HEK293 (cell line): ENCODE data around the gene SDC1.
A peak's percentile ranks its signal among the peaks of the same experiment; 100 is the strongest.

ENCODE experiments used
- CTCF ChIA-PET: fragments of 350-600 bp; formaldehyde crosslinking; extraction: SDS; loops from one replicate; lab custom pipeline; 2021; ENCODE audit warnings: antibody characterized with exemption; lab: Yijun Ruan, JAX
- POLR2A ChIA-PET: fragments of 300-600 bp; formaldehyde crosslinking; extraction: SDS; loops from one replicate; lab custom pipeline; 2020; ENCODE audit warnings: antibody characterized with exemption, inconsistent platforms; lab: Yijun Ruan, JAX
- H3K27ac ChIP-seq: fragments of 200-500 bp; sonication (Bioruptor generic); 2 replicates; pipeline ENCODE4 v1.5.1; 2014; ENCODE audit warnings: low read depth, low read length, control low read depth, inconsistent platforms; ENCODE audit errors: extremely low read depth
- H3K36me3 ChIP-seq, 2 experiments: fragments of 200-500 bp in 1 of 2; sonication (Bioruptor generic) in 1 of 2; 1 replicate in 1 of 2; 2 replicates in 1 of 2; pipeline ENCODE4 v1.5.1; 2014 to 2017; ENCODE audit warnings: inconsistent platforms in 2 of 2, low read length in 2 of 2; ENCODE audit not compliant: control insufficient read depth in 2 of 2, insufficient read depth in 1 of 2
- H3K4me1 ChIP-seq: fragments of 200-500 bp; sonication (Bioruptor generic); 2 replicates; pipeline ENCODE4 v1.5.1; 2014; ENCODE audit warnings: mild to moderate bottlenecking, low read length, inconsistent platforms; ENCODE audit not compliant: control insufficient read depth, insufficient read depth
- H3K4me3 ChIP-seq: 2 replicates; pipeline ENCODE4 v1.5.1; 2011; ENCODE audit warnings: low read depth, mild to moderate bottlenecking, control low read depth, low read length, moderate library complexity
- H3K9me3 ChIP-seq: fragments of 200-500 bp; sonication (Bioruptor generic); 2 replicates; pipeline ENCODE4 v1.5.1; 2014; ENCODE audit warnings: low read depth, low read length, inconsistent platforms; ENCODE audit not compliant: control insufficient read depth, insufficient read depth
- BCL11A ChIP-seq: fragments of 450-650 bp; formaldehyde crosslinking; IDR thresholded peaks from 2 replicates; pipeline ENCODE4 v1.5.1; 2016; ENCODE audit warnings: low read depth, missing biosample characterization, missing genetic modification characterization
- GLI4 ChIP-seq: fragments of 450-650 bp; formaldehyde crosslinking; IDR thresholded peaks from 2 replicates; pipeline ENCODE4 v1.5.1; 2016; ENCODE audit warnings: missing biosample characterization, missing genetic modification characterization
- MYNN ChIP-seq: fragments of 450-650 bp; formaldehyde crosslinking; IDR thresholded peaks from 2 replicates; pipeline ENCODE4 v1.5.1; 2016; ENCODE audit warnings: missing biosample characterization, missing genetic modification characterization, borderline replicate concordance
- TCF7L2 ChIP-seq: IDR thresholded peaks from 2 replicates; pipeline ENCODE4 v1.6.1; 2011; ENCODE audit warnings: low read depth, mild to moderate bottlenecking, inconsistent platforms, low read length, moderate library complexity, borderline replicate concordance
- ZBTB21 ChIP-seq: fragments of 450-650 bp; formaldehyde crosslinking; IDR thresholded peaks from 2 replicates; pipeline ENCODE4 v1.5.1; 2017; ENCODE audit warnings: missing biosample characterization, missing genetic modification characterization
- ZIC2 ChIP-seq: fragments of 450-650 bp; formaldehyde crosslinking; IDR thresholded peaks from 2 replicates; pipeline ENCODE4 v1.5.1; 2016; ENCODE audit warnings: missing biosample characterization, missing genetic modification characterization
- ZNF132 ChIP-seq: fragments of 450-650 bp; formaldehyde crosslinking; IDR thresholded peaks from 2 replicates; pipeline ENCODE4 v1.5.1; 2017; ENCODE audit warnings: missing biosample characterization, missing genetic modification characterization, borderline replicate concordance
- ZNF302 ChIP-seq: fragments of 450-650 bp; formaldehyde crosslinking; IDR thresholded peaks from 2 replicates; pipeline ENCODE4 v1.5.1; 2016; ENCODE audit warnings: missing biosample characterization, missing genetic modification characterization, low read depth
- ZNF394 ChIP-seq: fragments of 450-650 bp; formaldehyde crosslinking; IDR thresholded peaks from 2 replicates; pipeline ENCODE4 v1.5.1; 2016; ENCODE audit warnings: missing biosample characterization, missing genetic modification characterization, mild to moderate bottlenecking, moderate library complexity, borderline replicate concordance
- ZNF560 ChIP-seq: fragments of 450-650 bp; formaldehyde crosslinking; IDR thresholded peaks from 2 replicates; pipeline ENCODE4 v1.5.1; 2017; ENCODE audit warnings: missing biosample characterization, missing genetic modification characterization, borderline replicate concordance
- ZNF785 ChIP-seq: fragments of 450-650 bp; formaldehyde crosslinking; IDR thresholded peaks from 2 replicates; pipeline ENCODE4 v1.5.1; 2016; ENCODE audit warnings: missing biosample characterization, missing genetic modification characterization
- ZSCAN30 ChIP-seq: fragments of 450-650 bp; IDR thresholded peaks from 2 replicates; pipeline ENCODE4 v1.5.1; 2018; ENCODE audit warnings: missing biosample characterization, mild to moderate bottlenecking, missing genetic modification characterization, moderate library complexity
- ZXDB ChIP-seq: fragments of 450-650 bp; formaldehyde crosslinking; IDR thresholded peaks from 2 replicates; pipeline ENCODE4 v1.5.1; 2016; ENCODE audit warnings: missing biosample characterization, missing genetic modification characterization
- TF ChIP-seq, protein P1 (sequence below): fragments of 450-650 bp; formaldehyde crosslinking; IDR thresholded peaks from 2 replicates; pipeline ENCODE4 v1.5.1; 2016; ENCODE audit warnings: missing biosample characterization, missing genetic modification characterization
- TF ChIP-seq, protein P2 (sequence below): IDR thresholded peaks from 2 replicates; pipeline ENCODE4 v1.6.1; 2011; ENCODE audit warnings: mild to moderate bottlenecking, low read depth, low read length, borderline replicate concordance
- TF ChIP-seq, protein P3 (sequence below): fragments of 450-650 bp; formaldehyde crosslinking; IDR thresholded peaks from 2 replicates; pipeline ENCODE4 v1.5.1; 2017; ENCODE audit warnings: missing biosample characterization, missing genetic modification characterization

The SDC1 gene

DNA sequence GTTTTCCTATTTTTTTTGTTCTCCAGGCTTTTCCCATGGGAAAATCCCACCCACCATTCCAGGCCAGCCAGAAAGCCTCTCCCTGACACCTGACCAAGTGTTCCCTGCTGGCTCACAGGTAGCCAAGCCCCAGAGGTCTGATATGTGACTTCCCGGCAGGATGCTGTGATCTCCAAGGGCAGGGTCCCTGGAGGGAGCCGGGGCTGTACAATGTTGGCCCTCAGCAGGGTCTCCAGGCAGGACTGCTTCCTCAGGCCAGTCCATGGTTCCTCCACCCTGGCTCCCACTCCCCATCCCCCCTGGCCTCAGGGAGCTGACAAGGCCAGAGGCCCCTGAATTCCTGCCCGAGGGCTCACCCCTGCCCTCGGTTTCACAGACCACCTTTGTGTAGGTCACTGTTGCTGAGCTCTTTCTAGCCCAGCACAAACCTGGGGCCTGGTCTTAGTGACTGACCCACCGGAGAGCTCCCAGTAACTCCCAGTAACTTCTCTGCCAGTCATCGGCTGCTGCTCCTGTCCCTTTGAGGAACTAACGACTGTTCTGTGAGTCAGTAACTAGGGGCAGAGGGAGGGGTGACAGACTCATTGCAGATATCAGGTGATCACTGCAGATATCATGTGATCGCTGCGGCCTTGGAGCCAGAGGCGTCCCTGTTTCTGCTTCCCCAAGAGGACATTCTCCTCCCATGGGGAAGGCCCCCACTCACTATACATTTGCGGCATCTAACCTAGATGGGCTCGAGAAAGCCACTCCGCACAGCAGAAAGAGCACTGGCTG is 38.7 kb downstream of the SDC1 start:
- peaks cover 5% of the 10 kb centered on the region; the same call in 1 of the 2 replicates for H3K4me1 ChIP-seq
- CTCF ChIA-PET: no interaction called here
- H3K27ac ChIP-seq: no peak overlapping the region
- H3K4me3 ChIP-seq: no peak overlapping the region
- POLR2A ChIA-PET: no interaction called here
- no peaks in the 10 kb centered on the region for H3K36me3 ChIP-seq
- no peaks in the 10 kb centered on the region for H3K9me3 ChIP-seq
- no peak for TF ChIP-seq MYNN (tag by site-specific recombination)
- no peak for TF ChIP-seq TCF7L2
- TF ChIP-seq, protein P1, sequence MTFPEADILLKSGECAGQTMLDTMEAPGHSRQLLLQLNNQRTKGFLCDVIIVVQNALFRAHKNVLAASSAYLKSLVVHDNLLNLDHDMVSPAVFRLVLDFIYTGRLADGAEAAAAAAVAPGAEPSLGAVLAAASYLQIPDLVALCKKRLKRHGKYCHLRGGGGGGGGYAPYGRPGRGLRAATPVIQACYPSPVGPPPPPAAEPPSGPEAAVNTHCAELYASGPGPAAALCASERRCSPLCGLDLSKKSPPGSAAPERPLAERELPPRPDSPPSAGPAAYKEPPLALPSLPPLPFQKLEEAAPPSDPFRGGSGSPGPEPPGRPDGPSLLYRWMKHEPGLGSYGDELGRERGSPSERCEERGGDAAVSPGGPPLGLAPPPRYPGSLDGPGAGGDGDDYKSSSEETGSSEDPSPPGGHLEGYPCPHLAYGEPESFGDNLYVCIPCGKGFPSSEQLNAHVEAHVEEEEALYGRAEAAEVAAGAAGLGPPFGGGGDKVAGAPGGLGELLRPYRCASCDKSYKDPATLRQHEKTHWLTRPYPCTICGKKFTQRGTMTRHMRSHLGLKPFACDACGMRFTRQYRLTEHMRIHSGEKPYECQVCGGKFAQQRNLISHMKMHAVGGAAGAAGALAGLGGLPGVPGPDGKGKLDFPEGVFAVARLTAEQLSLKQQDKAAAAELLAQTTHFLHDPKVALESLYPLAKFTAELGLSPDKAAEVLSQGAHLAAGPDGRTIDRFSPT (tag by site-specific recombination): no peak
- TF ChIP-seq ZIC2: peak; percentile 61
- TF ChIP-seq ZNF302: no peak
- TF ChIP-seq ZNF394: no peak
- TF ChIP-seq ZXDB (tag by site-specific recombination): no peak
- TF ChIP-seq, all 188 proteins: peak for 1

DNA sequence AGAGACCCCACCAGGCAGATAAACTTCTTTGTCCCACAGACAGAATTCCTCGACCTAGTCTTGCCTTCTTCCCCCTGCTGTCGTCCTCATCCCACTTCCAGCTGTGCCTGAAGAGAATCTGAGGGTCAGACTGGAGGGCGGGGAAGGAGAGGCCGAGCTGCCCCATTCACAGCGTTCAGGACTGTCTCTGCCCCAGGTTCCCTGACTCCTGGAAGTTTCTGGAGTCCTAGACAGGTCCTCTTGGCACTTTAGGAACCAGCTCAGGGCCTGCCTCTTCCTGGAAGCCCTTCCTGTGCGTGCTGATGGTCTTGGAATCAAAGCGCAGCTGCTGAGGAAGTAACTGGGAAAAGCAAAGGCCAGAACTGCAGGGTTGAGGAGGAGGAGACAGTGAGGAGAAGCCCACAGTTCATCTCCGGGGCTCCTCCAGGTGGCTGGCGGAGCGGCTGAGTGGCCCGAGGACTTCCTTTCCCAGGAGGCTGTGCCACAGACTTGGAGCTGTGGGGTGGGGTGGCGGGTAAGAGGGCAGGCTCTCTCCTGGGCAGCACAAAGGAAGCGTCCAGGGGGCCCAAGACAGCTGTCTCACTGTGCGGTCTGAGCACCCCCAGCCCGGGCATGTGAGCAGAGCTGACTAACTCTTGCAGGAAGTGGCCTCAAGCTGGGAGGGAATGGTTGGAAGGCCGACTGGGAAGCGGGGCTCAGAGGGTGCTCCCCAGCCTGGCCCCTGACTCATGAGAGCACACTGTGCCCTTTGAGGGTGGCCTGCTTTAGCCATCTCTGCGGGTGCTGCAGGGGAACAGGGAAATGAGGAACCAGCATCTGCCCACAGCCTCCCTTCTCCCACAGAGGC is 39.5 kb downstream of the SDC1 start:
- ChIA-PET CTCF (interaction anchor here (0.6 kb wide), 1 partner anchor 1749 kb away, joined by 3 read pairs; no protein-coding TSS in a partner anchor), POLR2A (interaction anchor here (1.1 kb wide), 1 partner anchor 35 kb away, joined by 3 read pairs; no protein-coding TSS in a partner anchor)
- Histone ChIP-seq H3K4me1 (peaks cover 5% of the 10 kb centered on the region; the same call in 1 of the 2 replicates), H3K36me3 (no peaks in the 10 kb centered on the region), H3K4me3 (no peak overlapping the region), H3K9me3 (no peaks in the 10 kb centered on the region), H3K27ac (no peak overlapping the region)
- no peak for TF ChIP-seq ZSCAN30
- no peak for TF ChIP-seq BCL11A
- TF ChIP-seq, protein P2, sequence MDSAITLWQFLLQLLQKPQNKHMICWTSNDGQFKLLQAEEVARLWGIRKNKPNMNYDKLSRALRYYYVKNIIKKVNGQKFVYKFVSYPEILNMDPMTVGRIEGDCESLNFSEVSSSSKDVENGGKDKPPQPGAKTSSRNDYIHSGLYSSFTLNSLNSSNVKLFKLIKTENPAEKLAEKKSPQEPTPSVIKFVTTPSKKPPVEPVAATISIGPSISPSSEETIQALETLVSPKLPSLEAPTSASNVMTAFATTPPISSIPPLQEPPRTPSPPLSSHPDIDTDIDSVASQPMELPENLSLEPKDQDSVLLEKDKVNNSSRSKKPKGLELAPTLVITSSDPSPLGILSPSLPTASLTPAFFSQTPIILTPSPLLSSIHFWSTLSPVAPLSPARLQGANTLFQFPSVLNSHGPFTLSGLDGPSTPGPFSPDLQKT: no peak
- TF ChIP-seq ZNF785 (tag by site-specific recombination): no peak
- no peak for TF ChIP-seq ZNF560 (tag by site-specific recombination)
- no peak for TF ChIP-seq GLI4 (tag by site-specific recombination)
- TF ChIP-seq ZBTB21 (tag by site-specific recombination): no peak
- no peak for TF ChIP-seq ZNF132 (tag by site-specific recombination)
- TF ChIP-seq, protein P3, sequence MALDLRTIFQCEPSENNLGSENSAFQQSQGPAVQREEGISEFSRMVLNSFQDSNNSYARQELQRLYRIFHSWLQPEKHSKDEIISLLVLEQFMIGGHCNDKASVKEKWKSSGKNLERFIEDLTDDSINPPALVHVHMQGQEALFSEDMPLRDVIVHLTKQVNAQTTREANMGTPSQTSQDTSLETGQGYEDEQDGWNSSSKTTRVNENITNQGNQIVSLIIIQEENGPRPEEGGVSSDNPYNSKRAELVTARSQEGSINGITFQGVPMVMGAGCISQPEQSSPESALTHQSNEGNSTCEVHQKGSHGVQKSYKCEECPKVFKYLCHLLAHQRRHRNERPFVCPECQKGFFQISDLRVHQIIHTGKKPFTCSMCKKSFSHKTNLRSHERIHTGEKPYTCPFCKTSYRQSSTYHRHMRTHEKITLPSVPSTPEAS (tag by site-specific recombination): no peak
- no peak for TF ChIP-seq ZIC2
